Liver (tissue), 9 donors: ENCODE measurements around the gene PLEKHM2. TPM values are rescaled to one million over a fixed set of nuclear protein-coding genes. Genes with fewer than 3 reads are reported as not detected.

Experiments used
- DNase-seq: peaks from one replicate; pipeline ENCODE4 v3.0.0-alpha.2; 2017; ENCODE audit warnings: low spot score
- H3K27ac ChIP-seq, 2 donors: one replicate each; pipeline ENCODE4 v1.7.0; 2013; ENCODE audit warnings: inconsistent platforms in 2 of 2, low read length in 2 of 2, control low read depth in 1 of 2, low read depth in 1 of 2, mild to moderate bottlenecking in 1 of 2
- H3K27me3 ChIP-seq, 4 donors: one replicate each; pipeline versions ENCODE4 v1.6.1 to v1.7.0; 2013; ENCODE audit warnings: low read length in 3 of 4, inconsistent platforms in 1 of 4, mild to moderate bottlenecking in 1 of 4, moderate library complexity in 1 of 4; ENCODE audit not compliant: control insufficient read depth in 4 of 4, insufficient read depth in 4 of 4
- H3K36me3 ChIP-seq, 4 donors: one replicate each; pipeline versions ENCODE4 v1.6.1 to v1.7.0; 2013; ENCODE audit warnings: low read length in 3 of 4, mild to moderate bottlenecking in 3 of 4, low read depth in 1 of 4, moderate library complexity in 1 of 4; ENCODE audit not compliant: control insufficient read depth in 4 of 4, insufficient read depth in 3 of 4
- H3K4me1 ChIP-seq, 4 donors: one replicate each; pipeline versions ENCODE4 v1.6.1 to v1.7.0; 2013; ENCODE audit warnings: low read length in 3 of 4, mild to moderate bottlenecking in 3 of 4, moderate library complexity in 1 of 4; ENCODE audit not compliant: control insufficient read depth in 4 of 4, insufficient read depth in 4 of 4
- H3K4me3 ChIP-seq, 3 donors: one replicate each; pipeline versions ENCODE4 v1.6.1 to v1.7.0; 2013; ENCODE audit warnings: low read length in 3 of 3, control low read depth in 1 of 3, low read depth in 1 of 3, mild to moderate bottlenecking in 1 of 3
- H3K9ac ChIP-seq, 2 donors: one replicate each; pipeline ENCODE4 v1.7.0; 2013; ENCODE audit warnings: low read length in 2 of 2, mild to moderate bottlenecking in 2 of 2, moderate library complexity in 2 of 2, control low read depth in 1 of 2, low read depth in 1 of 2
- H3K9me3 ChIP-seq, 4 donors: one replicate each; pipeline versions ENCODE4 v1.6.1 to v1.7.0; 2013; ENCODE audit warnings: low read length in 3 of 4; ENCODE audit not compliant: control insufficient read depth in 4 of 4
- CTCF ChIP-seq: fragments of 150-350 bp; IDR thresholded peaks from 2 replicates; pipeline ENCODE4 v1.5.1; 2017; ENCODE audit warnings: improper control_type of control experiment, low read depth, low read length; ENCODE audit not compliant: missing input control
- EGR1 ChIP-seq, 2 donors: IDR thresholded peaks; 2 replicates each; pipeline ENCODE4 v1.6.1; 2016 to 2018; ENCODE audit warnings: antibody characterized with exemption in 2 of 2, low read depth in 2 of 2
- FOXA1 ChIP-seq: IDR thresholded peaks from 2 replicates; pipeline ENCODE4 v1.6.1; 2016; ENCODE audit warnings: antibody characterized with exemption
- FOXA2 ChIP-seq: IDR thresholded peaks from 2 replicates; pipeline ENCODE4 v1.6.1; 2016; ENCODE audit warnings: antibody characterized with exemption
- GABPA ChIP-seq, 2 donors: IDR thresholded peaks in 1 of 2; conservative IDR thresholded peaks in 1 of 2; 2 replicates each; pipeline ENCODE4 v1.6.1; 2016; ENCODE audit warnings: antibody characterized with exemption in 2 of 2, mild to moderate bottlenecking in 1 of 2, moderate library complexity in 1 of 2
- HNF4A ChIP-seq, 2 donors: conservative IDR thresholded peaks; 2 replicates each; pipeline ENCODE4 v1.6.1; 2016; ENCODE audit warnings: antibody characterized with exemption in 2 of 2, mild to moderate bottlenecking in 2 of 2
- HNF4G ChIP-seq: IDR thresholded peaks from 2 replicates; pipeline ENCODE4 v1.6.1; 2016; ENCODE audit warnings: antibody characterized with exemption
- JUND ChIP-seq, 2 donors: IDR thresholded peaks; 2 replicates each; pipeline ENCODE4 v1.6.1; 2016; ENCODE audit warnings: antibody characterized with exemption in 2 of 2
- NR2F2 ChIP-seq: IDR thresholded peaks from 2 replicates; pipeline ENCODE4 v1.6.1; 2016; ENCODE audit warnings: antibody characterized with exemption
- RAD21 ChIP-seq, 2 donors: IDR thresholded peaks; 2 replicates each; pipeline ENCODE4 v1.6.1; 2016; ENCODE audit warnings: antibody characterized with exemption in 2 of 2, mild to moderate bottlenecking in 2 of 2
- REST ChIP-seq: IDR thresholded peaks from 2 replicates; pipeline ENCODE4 v1.6.1; 2016; ENCODE audit warnings: antibody characterized with exemption, mild to moderate bottlenecking
- RXRA ChIP-seq, 2 donors: IDR thresholded peaks; 2 replicates each; pipeline ENCODE4 v1.6.1; 2017 to 2018; ENCODE audit warnings: antibody characterized with exemption in 2 of 2, mild to moderate bottlenecking in 1 of 2
- SP1 ChIP-seq: IDR thresholded peaks from 2 replicates; pipeline ENCODE4 v1.6.1; 2018; ENCODE audit warnings: antibody characterized with exemption, mild to moderate bottlenecking
- TAF1 ChIP-seq: conservative IDR thresholded peaks from 2 replicates; pipeline ENCODE4 v1.6.1; 2016; ENCODE audit warnings: antibody characterized with exemption, mild to moderate bottlenecking
- YY1 ChIP-seq: IDR thresholded peaks from 2 replicates; pipeline ENCODE4 v1.6.1; 2016; ENCODE audit warnings: antibody characterized with exemption, mild to moderate bottlenecking
- WGBS: extraction: QIAGEN DNeasy Blood & Tissue Kit; methylation state at CpG from one replicate; pipeline ENCODE4 v1.1.7; 2013; 5-methylcytosine and 5-hydroxymethylcytosine counted together
- polyA plus RNA-seq, 2 donors: library from polyadenylated mRNA; stranded (reverse) in 1 of 2; unstranded in 1 of 2; fragments of 200-250 nt in 1 of 2; fragments of >200 nt in 1 of 2; fragmentation: Nextera tagmentation in 1 of 2; extraction: Ambion mirVana in 1 of 2; gene quantifications; one replicate each; pipeline versions ENCODE4 v1.2.1 to v1.2.3, GENCODE V29; 2013 to 2015
- total RNA-seq, 2 donors: library from RNA; depleted of rRNA; stranded (reverse); fragments of >200 nt; gene quantifications; one replicate each; pipeline ENCODE4 v1.2.3, GENCODE V29; 2014
- TF ChIP-seq, protein P1 (sequence below): IDR thresholded peaks from 2 replicates; pipeline ENCODE4 v1.6.1; 2016; ENCODE audit warnings: antibody characterized with exemption
- TF ChIP-seq, protein P2 (sequence below): IDR thresholded peaks from 2 replicates; pipeline ENCODE4 v1.6.1; 2016; ENCODE audit warnings: antibody characterized with exemption
- TF ChIP-seq, protein P3 (sequence below): IDR thresholded peaks from 2 replicates; pipeline ENCODE4 v1.6.1; 2016; ENCODE audit warnings: antibody characterized with exemption
- donor health status: healthy.
- donor health status: healthy.
- donor health status: healthy.
- donor health status: healthy.
- donor health status: healthy.

PLEKHM2 gene
- total and polyA plus RNA-seq, 4 donors, result 4.1 to 22.6 (median 17.0) TPM

DNA sequence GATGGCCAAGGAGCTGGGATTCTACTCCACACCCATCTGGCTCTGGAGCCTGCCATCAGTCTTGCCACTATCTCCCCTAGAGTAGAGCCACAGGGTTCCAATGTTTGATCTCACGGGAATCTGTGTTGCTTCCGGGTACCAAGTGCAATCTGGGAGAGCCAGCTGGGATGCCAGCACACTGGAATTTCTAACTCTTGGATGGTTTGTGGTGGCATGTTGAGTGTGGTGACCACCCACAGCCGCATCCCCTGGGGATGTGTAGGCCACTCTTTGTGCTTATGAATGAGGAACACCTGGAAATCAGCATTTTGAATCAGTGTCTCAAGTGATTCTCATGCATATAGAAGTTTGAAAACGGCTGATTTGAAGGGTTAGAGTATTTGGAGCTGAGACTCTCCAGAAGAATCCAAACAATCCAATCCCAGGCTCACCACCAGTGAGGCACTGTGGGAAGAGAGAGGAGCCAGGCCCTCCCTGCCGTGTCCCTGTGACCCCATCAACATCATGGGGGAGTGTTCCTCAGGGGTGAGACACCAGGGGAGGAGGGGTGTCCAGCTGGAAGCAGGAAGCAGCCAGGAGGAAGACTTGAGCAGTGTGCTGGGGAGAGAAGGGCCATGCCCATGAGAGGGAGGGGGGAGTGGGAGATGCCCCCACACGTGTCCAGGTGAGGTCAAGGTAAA is 87.9 kb downstream of the PLEKHM2 start:
- TF ChIP-seq SP1, result no peak
- TF ChIP-seq YY1, result no peak
- no peak for TF ChIP-seq GABPA (IDR thresholded peaks at IDR 0.05 in 1 of 2, conservative IDR thresholded peaks at IDR 0.05 in 1 of 2)
- TF ChIP-seq REST, result no peak
- TF ChIP-seq NR2F2, result no peak
- no peak for TF ChIP-seq RXRA (IDR thresholded peaks at IDR 0.05)
- TF ChIP-seq EGR1 (IDR thresholded peaks at IDR 0.05; ENCODE audit: low read depth in 2 of 2), result no peak
- no peak for TF ChIP-seq FOXA1
- TF ChIP-seq HNF4A (conservative IDR thresholded peaks at IDR 0.05), result no peak
- no peak for TF ChIP-seq RAD21 (IDR thresholded peaks at IDR 0.05)
- TF ChIP-seq, protein P1, sequence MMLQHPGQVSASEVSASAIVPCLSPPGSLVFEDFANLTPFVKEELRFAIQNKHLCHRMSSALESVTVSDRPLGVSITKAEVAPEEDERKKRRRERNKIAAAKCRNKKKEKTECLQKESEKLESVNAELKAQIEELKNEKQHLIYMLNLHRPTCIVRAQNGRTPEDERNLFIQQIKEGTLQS, result no peak
- TF ChIP-seq TAF1, result no peak
- TF ChIP-seq, protein P2, sequence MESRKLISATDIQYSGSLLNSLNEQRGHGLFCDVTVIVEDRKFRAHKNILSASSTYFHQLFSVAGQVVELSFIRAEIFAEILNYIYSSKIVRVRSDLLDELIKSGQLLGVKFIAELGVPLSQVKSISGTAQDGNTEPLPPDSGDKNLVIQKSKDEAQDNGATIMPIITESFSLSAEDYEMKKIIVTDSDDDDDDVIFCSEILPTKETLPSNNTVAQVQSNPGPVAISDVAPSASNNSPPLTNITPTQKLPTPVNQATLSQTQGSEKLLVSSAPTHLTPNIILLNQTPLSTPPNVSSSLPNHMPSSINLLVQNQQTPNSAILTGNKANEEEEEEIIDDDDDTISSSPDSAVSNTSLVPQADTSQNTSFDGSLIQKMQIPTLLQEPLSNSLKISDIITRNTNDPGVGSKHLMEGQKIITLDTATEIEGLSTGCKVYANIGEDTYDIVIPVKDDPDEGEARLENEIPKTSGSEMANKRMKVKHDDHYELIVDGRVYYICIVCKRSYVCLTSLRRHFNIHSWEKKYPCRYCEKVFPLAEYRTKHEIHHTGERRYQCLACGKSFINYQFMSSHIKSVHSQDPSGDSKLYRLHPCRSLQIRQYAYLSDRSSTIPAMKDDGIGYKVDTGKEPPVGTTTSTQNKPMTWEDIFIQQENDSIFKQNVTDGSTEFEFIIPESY, result no peak
- TF ChIP-seq CTCF, result no peak
- no peak for TF ChIP-seq FOXA2
- TF ChIP-seq HNF4G, result no peak
- TF ChIP-seq JUND (IDR thresholded peaks at IDR 0.05), result no peak
- TF ChIP-seq, protein P3, sequence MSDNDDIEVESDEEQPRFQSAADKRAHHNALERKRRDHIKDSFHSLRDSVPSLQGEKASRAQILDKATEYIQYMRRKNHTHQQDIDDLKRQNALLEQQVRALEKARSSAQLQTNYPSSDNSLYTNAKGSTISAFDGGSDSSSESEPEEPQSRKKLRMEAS, result no peak
- Histone ChIP-seq H3K4me3 (no peak overlapping the region), H3K9me3 (no peaks in the 10 kb centered on the region), H3K4me1 (peaks cover 0 to 4% (median 0%) of the 10 kb centered on the region in 4 donors), H3K9ac (no peak overlapping the region), H3K36me3 (peaks cover 0 to 3% (median 0%) of the 10 kb centered on the region in 4 donors), H3K27me3 (no peaks in the 10 kb centered on the region), H3K27ac (no peak overlapping the region)
- DNase-seq, result no peak
- WGBS, result 83% methylated on average over 6 of the region's 6 CpGs
